Islet precursor cell (in vitro differentiated cells): Measurements from ENCODE around the gene TSPAN4.
A peak's percentile ranks its signal among the peaks of the same experiment; 100 is the strongest.

Experiments used
- DNase-seq: peaks from one replicate; pipeline ENCODE4 v3.0.0-alpha.2; 2018

TSPAN4 gene

GRCh38 chr11:867856-868358, 25.3 kb downstream of the TSPAN4 start:
- DNase-seq: no peak

GRCh38 chr11:868394-868793, 25.7 kb downstream of the TSPAN4 start:
- no peak for DNase-seq

DNA sequence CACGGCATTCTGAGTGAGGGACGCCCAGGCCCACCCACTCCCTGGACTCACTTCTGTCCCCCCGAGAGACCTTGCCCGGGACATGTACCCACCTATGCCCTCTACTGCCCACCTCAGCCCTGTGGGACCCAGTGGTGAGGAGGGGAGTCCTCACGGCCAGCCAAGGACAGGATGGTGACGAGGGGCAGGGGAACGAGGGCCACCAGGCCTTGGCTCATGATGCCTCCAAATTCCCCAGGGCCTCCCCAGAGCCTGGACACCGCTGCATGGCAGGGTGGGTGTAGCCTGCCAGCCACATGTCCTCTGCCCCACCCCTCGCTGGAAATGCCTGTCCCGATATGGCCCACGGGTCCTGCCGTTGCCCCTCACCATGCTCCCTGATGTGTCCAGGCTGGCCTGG, 26.1 kb downstream of the TSPAN4 start:
- DNase-seq: no peak

DNA sequence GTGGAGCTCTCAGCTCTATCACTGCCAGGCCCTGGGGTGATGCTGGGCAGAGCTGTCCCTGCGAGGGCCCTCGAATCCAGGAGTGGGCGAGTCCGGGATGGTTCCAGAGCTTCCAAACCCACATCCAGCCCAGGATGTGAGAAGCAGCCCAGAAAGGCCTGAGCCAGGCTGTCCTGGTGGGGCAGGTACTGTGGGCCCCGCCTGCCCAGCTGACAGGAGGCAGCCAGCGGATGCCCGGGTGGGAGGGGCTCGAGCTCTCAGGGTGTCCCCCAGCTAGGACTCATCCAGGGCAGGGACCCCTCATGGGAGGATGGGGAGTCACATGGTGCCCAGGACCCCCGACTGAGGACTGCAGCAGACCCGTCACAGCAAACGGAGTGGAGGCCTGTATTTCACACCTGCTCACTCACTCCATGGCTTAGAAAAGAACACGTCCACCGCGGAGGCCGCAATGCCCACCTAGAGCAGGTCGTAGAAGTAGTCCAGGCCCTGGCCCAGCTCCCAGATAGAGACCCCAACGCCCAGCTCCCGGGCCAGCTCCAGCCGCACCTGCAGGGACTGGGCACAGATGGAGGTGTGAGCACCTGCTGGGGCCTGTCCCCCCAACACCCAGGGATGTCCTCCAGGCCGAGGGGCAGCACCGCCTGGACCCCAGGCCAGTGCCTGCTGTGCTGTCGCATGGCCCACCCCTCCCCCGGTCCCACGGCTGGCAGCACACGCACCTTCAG, 26.9 kb downstream of the TSPAN4 start:
- no peak for DNase-seq

DNA sequence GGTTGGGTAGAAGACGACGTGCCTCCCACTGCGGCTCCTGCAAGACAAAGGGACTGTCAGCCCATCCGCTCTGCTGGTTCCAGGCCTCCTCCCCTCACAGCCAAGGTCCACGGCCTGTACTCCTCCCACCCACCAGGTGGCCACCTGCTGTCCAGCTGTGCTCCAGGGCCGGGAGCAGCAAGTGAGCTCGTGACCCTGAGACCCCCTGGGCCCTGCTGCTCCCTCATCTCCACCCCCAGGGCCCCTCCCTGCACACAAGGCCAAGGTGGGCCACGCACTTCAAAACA, 27.4 kb downstream of the TSPAN4 start:
- DNase-seq: peak; percentile 82

- no peak for DNase-seq
These were observed 27.8 kb downstream of the TSPAN4 start for GRCh38 chr11:870418-870817.

- no peak for DNase-seq
These were observed 28.8 kb downstream of the TSPAN4 start for GRCh38 chr11:871472-871871.

DNA sequence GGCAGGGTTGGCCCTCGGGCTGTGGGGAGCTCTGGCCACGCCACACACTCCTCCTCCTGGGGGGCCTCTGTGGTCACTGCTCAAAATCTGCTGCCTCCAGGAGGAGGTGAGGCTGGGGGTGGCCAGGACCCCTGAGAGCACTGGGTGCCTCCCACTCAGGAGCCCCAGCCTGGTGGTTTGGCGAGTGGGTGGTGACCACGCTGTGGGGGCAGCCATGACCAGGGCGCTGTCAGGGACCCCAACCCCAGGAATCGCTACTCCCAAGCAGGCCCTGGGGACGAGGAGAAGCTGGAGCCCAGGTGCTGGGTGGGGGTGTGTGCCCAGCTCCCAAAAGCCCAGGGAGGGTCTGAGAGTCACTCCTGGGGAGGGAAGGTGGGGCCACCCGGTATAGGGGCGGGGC, 30.1 kb downstream of the TSPAN4 start:
- DNase-seq: no peak

DNA sequence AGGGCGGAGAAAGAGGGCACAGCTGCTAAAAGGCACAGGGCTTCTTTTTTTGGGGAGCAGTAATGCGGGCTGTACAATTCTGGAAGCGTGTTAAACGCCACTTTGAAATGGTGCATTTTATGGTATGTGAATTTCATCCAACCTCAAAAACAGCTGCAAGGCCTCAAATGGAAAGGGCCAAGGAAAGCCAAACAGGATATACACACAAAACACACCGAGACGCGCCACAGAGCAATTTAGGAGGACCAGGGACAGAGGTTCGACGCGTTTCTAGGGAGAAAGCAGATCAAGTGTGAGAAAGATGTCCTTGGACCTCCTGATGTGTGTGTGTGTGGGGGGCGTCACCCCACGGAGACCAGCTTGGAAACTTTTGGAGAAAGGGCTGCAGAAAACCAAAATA, 31.1 kb downstream of the TSPAN4 start:
- DNase-seq: no peak

- DNase-seq: no peak
These were observed 32.6 kb downstream of the TSPAN4 start for GRCh38 chr11:875203-875602.

GRCh38 chr11:875769-876301, 33.2 kb downstream of the TSPAN4 start:
- no peak for DNase-seq

DNA sequence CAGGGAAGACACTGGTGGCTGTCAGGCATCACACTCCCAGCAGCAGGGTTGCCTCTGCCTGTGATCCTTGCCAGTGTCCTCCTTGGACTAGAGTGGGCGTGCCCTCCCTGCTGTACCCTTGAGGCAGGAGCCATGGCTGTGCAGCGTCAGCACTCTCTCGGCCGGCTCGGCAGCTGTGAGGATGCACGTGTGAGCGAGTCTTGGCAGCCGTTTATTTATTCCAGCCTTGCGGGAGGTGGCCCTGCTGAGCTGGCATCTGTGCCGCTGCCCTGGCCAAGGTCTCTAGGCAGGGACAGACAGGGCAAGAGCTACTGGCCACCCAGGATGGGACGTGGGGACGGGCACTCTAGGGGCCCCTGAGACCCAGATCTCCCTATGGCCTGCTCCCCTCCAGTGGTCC, 33.9 kb downstream of the TSPAN4 start:
- DNase-seq: no peak

GRCh38 chr11:877565-877964, 34.9 kb downstream of the TSPAN4 start:
- no peak for DNase-seq

GRCh38 chr11:880447-880846, 37.8 kb downstream of the TSPAN4 start:
- DNase-seq: no peak

DNA sequence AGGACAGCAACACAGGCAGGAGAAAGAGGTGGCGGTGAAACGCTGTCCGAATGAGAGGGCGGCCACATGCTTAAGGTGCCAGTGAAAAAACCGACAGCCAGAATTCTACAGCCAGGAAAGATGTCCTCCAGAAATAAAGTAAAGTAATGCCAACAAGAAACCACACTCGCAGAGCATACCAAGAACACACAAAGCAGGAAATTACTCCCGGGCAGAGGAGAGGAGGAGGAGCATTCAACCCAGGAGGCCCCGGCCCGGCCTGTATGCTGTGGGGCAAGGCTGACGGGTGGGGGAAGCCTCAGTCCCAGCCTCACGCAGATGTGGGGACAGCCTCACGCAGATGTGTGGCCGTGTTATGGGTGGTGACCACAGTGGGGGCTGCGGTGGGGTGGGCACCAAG, 39.9 kb downstream of the TSPAN4 start:
- DNase-seq: no peak

- no peak for DNase-seq
These were observed 40.9 kb downstream of the TSPAN4 start for GRCh38 chr11:883527-883926.

- no peak for DNase-seq
These were observed 42.0 kb downstream of the TSPAN4 start for GRCh38 chr11:884578-885070.

DNA sequence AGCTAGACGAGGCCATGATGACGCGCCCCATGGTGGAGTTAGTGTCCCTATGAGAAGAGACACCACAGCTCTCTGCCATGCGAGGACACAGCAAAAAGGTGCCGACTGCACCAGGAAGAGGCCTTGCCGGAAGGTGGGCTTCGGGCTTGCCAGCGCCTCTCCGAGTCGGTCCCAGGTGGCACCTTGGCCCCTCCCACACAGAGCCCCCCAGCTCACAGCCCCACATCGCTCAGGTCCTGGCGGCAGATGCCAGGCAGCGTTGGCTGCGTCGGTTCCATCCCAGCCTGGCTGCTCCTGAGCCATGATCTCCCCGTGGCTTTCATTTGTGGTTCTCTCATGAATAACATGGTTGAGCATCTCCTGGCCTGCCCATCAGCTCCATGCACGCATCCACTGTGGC, 43.9 kb downstream of the TSPAN4 start:
- no peak for DNase-seq

GRCh38 chr11:887589-887988, 44.9 kb downstream of the TSPAN4 start:
- DNase-seq: no peak

GRCh38 chr11:888310-889212, 45.9 kb downstream of the TSPAN4 start:
- DNase-seq: no peak

GRCh38 chr11:889257-889656, 46.6 kb downstream of the TSPAN4 start:
- no peak for DNase-seq

- DNase-seq: no peak
These were observed 47.2 kb downstream of the TSPAN4 start for GRCh38 chr11:889687-890475.
